T-helper 1 cell treated with Interleukin-12 subunit alpha and Interleukin-12 subunit beta and Interleukin-4 antibody, amounts not matched to agents 30 μg/mL and 1 μg/mL, for 36 hours (primary cell): Measurements from ENCODE around the gene MAB21L2.

ENCODE experiments used
- H3K27ac Mint-ChIP-seq: one replicate; pipeline ENCODE4 v1.8.0; 2021; ENCODE audit warnings: mild to moderate bottlenecking, mixed read lengths
- H3K27me3 Mint-ChIP-seq: one replicate; pipeline ENCODE4 v1.8.0; 2021; ENCODE audit warnings: low read depth, mixed read lengths
- H3K36me3 Mint-ChIP-seq: one replicate; pipeline ENCODE4 v1.8.0; 2021; ENCODE audit warnings: low read depth, mixed read lengths
- H3K4me1 Mint-ChIP-seq: one replicate; pipeline ENCODE4 v1.8.0; 2021; ENCODE audit warnings: low read depth, mixed read lengths
- H3K4me3 Mint-ChIP-seq: one replicate; pipeline ENCODE4 v1.8.0; 2021; ENCODE audit warnings: mild to moderate bottlenecking, moderate library complexity, mixed read lengths
- H3K9me3 Mint-ChIP-seq: one replicate; pipeline ENCODE4 v1.8.0; 2021; ENCODE audit warnings: mixed read lengths

The MAB21L2 gene

GRCh38 chr4:150583287-150584110 is 1.5 kb downstream of the MAB21L2 start:
- H3K36me3 Mint-ChIP-seq = peaks cover 15% of the 10 kb centered on the region
- H3K27ac Mint-ChIP-seq = no peak overlapping the region
- H3K27me3 Mint-ChIP-seq = no peaks in the 10 kb centered on the region
- no peak overlapping the region for H3K4me3 Mint-ChIP-seq
- no peaks in the 10 kb centered on the region for H3K4me1 Mint-ChIP-seq
- H3K9me3 Mint-ChIP-seq = no peaks in the 10 kb centered on the region

GRCh38 chr4:150584111-150584915 is 2.4 kb downstream of the MAB21L2 start:
- H3K27ac Mint-ChIP-seq = no peak overlapping the region
- H3K4me3 Mint-ChIP-seq = no peak overlapping the region
- no peaks in the 10 kb centered on the region for H3K9me3 Mint-ChIP-seq
- H3K4me1 Mint-ChIP-seq = no peaks in the 10 kb centered on the region
- H3K36me3 Mint-ChIP-seq = peaks cover 15% of the 10 kb centered on the region
- H3K27me3 Mint-ChIP-seq = no peaks in the 10 kb centered on the region

DNA sequence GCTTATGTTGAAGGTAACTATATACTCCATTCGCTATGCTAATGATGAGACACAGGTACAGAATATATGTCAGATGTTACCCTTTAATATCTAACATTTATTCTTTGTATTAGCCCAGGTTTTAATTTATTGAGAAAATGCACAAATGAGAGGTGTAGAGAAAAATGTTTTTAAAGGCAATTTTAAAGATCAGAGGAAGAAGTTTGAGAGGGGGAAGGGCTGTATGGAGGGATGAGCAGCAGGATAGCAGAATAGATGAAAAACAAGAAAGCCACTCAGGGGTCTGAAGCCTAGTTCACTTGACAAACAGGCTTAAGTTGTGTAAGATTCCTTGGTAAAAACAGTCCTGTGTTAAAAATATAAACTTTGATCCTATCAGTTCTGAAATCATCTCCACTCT is 3.7 kb downstream of the MAB21L2 start:
- Mint-ChIP-seq H3K9me3 (no peaks in the 10 kb centered on the region), H3K27me3 (no peaks in the 10 kb centered on the region), H3K4me3 (no peak overlapping the region), H3K36me3 (peaks cover 15% of the 10 kb centered on the region), H3K27ac (no peak overlapping the region), H3K4me1 (no peaks in the 10 kb centered on the region)

DNA sequence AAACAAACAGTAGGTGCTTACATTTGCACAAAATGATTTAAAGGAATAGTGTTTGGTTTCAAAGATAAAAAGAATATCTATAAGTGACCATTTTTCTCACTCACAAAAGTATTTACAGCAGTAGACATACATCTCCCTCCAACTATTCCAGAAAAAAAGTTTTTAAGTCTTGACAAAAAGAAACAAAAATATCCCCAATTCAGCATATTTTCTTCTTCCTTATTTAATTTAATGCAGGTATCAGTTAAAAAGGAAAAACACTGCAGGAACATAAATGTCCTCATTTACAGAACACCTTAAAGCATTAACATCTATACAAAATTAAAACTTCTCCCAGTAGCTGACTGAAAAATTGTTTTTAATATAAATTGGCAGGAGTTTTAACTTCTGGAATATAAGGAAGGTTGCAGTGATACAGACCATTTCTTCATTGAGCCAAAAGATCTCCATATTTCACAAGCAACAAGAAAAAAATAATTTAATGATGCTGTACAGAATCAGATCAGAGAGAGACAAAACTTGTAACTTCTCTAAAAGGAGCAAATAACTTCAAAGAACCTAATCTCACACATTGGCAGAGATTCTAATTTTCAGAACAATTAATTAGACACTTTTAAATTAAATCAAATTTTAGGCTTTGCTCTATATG is 4.3 kb downstream of the MAB21L2 start:
- Mint-ChIP-seq H3K4me1 (no peaks in the 10 kb centered on the region), H3K27me3 (no peaks in the 10 kb centered on the region), H3K9me3 (no peaks in the 10 kb centered on the region), H3K4me3 (no peak overlapping the region), H3K36me3 (peaks cover 15% of the 10 kb centered on the region), H3K27ac (no peak overlapping the region)

GRCh38 chr4:150588316-150588715 is 6.4 kb downstream of the MAB21L2 start:
- no peaks in the 10 kb centered on the region for H3K4me1 Mint-ChIP-seq
- no peaks in the 10 kb centered on the region for H3K27me3 Mint-ChIP-seq
- H3K9me3 Mint-ChIP-seq = no peaks in the 10 kb centered on the region
- no peak overlapping the region for H3K4me3 Mint-ChIP-seq
- H3K27ac Mint-ChIP-seq = no peak overlapping the region
- peaks cover 7% of the 10 kb centered on the region for H3K36me3 Mint-ChIP-seq

DNA sequence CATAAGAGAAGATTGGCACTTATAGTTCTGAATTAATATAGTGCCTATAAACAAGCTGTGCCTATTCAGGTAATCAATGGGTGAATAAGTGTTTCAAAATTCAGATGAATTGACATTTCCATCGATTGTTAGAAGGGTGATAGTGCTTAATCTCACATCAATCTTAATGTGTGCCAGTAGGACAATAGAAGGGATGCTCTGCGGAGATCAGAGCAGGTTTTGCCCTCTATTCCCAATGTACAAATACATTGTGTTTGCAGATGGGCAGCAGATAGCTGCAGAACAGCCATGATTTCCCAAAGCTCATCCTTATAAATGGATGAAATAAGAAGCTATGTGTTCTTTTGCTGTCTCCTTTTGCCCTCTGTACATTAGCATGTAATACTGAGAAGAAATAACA is 7.2 kb downstream of the MAB21L2 start:
- Mint-ChIP-seq H3K36me3 (no peaks in the 10 kb centered on the region), H3K27ac (no peak overlapping the region), H3K4me1 (no peaks in the 10 kb centered on the region)

GRCh38 chr4:150590631-150591030 is 8.7 kb downstream of the MAB21L2 start:
- H3K27ac Mint-ChIP-seq = no peak overlapping the region

More for the DNA sequence above, 7.2 kb downstream of the MAB21L2 start:
- Mint-ChIP-seq H3K4me3 (no peak overlapping the region), H3K27me3 (no peaks in the 10 kb centered on the region), H3K9me3 (no peaks in the 10 kb centered on the region)

GRCh38 chr4:150591406-150591805 is 9.5 kb downstream of the MAB21L2 start:
- Mint-ChIP-seq H3K27ac (no peak overlapping the region), H3K4me3 (no peak overlapping the region), H3K9me3 (no peaks in the 10 kb centered on the region), H3K36me3 (no peaks in the 10 kb centered on the region), H3K27me3 (no peaks in the 10 kb centered on the region), H3K4me1 (no peaks in the 10 kb centered on the region)

More at GRCh38 chr4:150590631-150591030, 8.7 kb downstream of the MAB21L2 start:
- Mint-ChIP-seq H3K9me3 (no peaks in the 10 kb centered on the region), H3K4me1 (no peaks in the 10 kb centered on the region), H3K36me3 (no peaks in the 10 kb centered on the region), H3K27me3 (no peaks in the 10 kb centered on the region), H3K4me3 (no peak overlapping the region)

- Mint-ChIP-seq H3K36me3 (no peaks in the 10 kb centered on the region), H3K27ac (no peak overlapping the region), H3K9me3 (no peaks in the 10 kb centered on the region), H3K27me3 (no peaks in the 10 kb centered on the region), H3K4me3 (no peak overlapping the region), H3K4me1 (no peaks in the 10 kb centered on the region)
Observed at GRCh38 chr4:150591904-150592303, 10.0 kb downstream of the MAB21L2 start.

DNA sequence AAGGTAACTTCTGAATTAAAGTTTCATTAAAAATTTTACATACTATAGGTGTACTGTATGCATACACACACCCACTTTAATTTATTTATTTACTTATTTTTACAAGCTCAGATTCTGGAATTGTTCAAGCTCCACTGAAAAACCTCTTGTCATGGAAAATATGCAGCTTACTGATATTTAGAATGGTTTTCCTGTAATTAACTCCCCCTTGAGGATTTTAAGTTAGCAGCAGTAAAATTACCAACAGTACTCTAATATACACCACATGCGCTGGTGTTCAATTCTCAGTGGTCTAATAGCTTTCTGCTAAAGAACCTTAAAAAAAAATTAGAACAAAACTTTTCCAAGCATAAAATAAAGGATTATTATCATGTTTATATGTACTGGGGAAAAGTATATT is 12.0 kb downstream of the MAB21L2 start:
- Mint-ChIP-seq H3K27ac (no peak overlapping the region), H3K27me3 (no peaks in the 10 kb centered on the region), H3K9me3 (no peaks in the 10 kb centered on the region), H3K36me3 (peaks cover 2% of the 10 kb centered on the region), H3K4me3 (no peak overlapping the region), H3K4me1 (no peaks in the 10 kb centered on the region)

DNA sequence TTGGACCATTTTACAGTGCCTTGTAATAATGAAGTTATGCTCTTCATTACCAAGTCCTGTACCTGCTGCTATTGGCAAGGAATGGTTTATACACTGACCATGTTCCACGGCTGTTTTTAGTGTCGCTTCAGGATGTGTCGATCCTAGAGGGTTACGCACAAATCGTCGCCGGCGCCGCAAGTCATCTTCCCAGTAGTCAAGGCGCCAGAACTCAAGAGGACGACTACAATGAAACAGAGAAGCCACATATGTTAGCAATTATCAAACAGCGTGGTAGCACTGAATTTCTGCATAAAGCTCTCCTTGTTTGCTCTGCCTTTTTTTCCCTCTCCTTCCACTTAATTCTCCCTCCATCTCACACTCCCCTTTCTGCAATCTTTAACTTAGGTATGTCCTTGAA is 17.0 kb downstream of the MAB21L2 start:
- Mint-ChIP-seq H3K27ac (no peak overlapping the region), H3K4me3 (no peak overlapping the region), H3K9me3 (no peaks in the 10 kb centered on the region), H3K4me1 (no peaks in the 10 kb centered on the region), H3K36me3 (peaks cover 5% of the 10 kb centered on the region), H3K27me3 (no peaks in the 10 kb centered on the region)

GRCh38 chr4:150599547-150599946 is 17.6 kb downstream of the MAB21L2 start:
- no peak overlapping the region for H3K27ac Mint-ChIP-seq
- no peaks in the 10 kb centered on the region for H3K27me3 Mint-ChIP-seq
- no peaks in the 10 kb centered on the region for H3K9me3 Mint-ChIP-seq
- peaks cover 5% of the 10 kb centered on the region for H3K36me3 Mint-ChIP-seq
- no peaks in the 10 kb centered on the region for H3K4me1 Mint-ChIP-seq
- no peak overlapping the region for H3K4me3 Mint-ChIP-seq

GRCh38 chr4:150600812-150601445 is 19.0 kb downstream of the MAB21L2 start:
- H3K4me1 Mint-ChIP-seq = no peaks in the 10 kb centered on the region

GRCh38 chr4:150609131-150609530 is 27.2 kb downstream of the MAB21L2 start:
- Mint-ChIP-seq H3K9me3 (no peaks in the 10 kb centered on the region), H3K4me3 (no peak overlapping the region), H3K36me3 (no peaks in the 10 kb centered on the region), H3K4me1 (no peaks in the 10 kb centered on the region), H3K27ac (no peak overlapping the region), H3K27me3 (no peaks in the 10 kb centered on the region)

More at GRCh38 chr4:150600812-150601445, 19.0 kb downstream of the MAB21L2 start:
- Mint-ChIP-seq H3K27me3 (no peaks in the 10 kb centered on the region), H3K36me3 (peaks cover 5% of the 10 kb centered on the region), H3K27ac (no peak overlapping the region), H3K9me3 (no peaks in the 10 kb centered on the region), H3K4me3 (no peak overlapping the region)
